RCC 7860 (cell line): Measurements from ENCODE around the gene PAQR4.

Experiments used
- DNase-seq: peaks from one replicate; pipeline ENCODE4 v3.0.0-alpha.2; 2015; ENCODE audit warnings: low spot score
- FAIRE-seq: peaks from 2 replicates; lab custom pipeline; 2012; peaks lifted over from hg19 to GRCh38; lab: Jason Lieb, UNC

The PAQR4 gene

DNA sequence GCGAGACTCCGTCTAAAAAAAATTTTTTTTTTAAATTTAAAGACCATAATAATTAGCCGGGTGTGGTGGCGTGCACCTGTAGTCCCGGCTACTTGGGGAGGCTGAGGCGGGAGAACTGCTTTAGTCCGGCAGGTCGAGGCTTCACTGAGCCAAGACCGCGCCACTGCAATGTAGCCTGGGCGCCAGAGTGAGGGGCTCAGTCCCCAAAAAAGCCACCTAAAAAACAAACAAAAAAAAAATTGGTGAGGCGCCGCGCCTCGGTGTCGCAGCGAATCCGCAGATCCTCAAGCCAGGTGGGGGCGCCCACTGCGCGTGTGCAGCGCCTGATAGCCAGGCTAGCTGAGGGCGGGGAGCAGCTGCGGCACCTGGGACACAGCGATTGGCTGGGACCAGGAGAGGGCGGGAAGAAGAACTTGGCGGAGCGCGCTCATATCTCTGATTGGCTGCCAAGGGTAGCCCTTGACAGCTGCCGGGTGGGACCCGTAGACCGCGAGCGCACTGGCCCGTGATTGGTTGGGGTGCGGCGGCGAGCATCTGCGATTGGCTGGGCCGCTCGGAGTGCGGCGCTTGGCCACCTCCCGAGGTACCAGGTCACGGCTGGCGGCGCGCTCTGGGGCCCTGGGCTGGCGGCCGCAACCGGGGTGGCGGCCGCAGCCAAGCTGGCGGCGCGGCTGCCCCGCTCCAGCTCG, 34.6 kb downstream of the PAQR4 start:
- DNase-seq (peak; percentile 98), FAIRE-seq (peak; percentile 86)

DNA sequence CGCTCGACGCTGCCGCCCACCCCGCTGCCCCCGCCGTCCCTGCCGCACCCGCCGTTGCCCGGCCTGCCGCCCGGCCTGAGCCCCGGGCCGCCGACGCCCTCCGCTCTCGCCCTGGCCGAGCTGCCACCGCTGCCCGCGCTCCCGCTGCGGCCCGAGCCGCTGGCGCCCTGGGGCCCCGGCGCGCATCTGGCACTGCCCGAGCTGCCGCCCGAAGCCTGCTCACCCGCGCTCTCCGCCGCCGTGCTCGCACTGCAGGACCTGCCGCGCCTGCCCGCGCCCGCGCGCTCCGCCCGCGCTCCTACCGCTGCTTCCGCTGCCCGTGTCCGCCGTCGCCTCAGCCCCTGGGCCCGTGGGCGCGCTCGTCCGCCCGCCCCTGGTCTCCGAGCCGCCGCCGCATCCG, 35.2 kb downstream of the PAQR4 start:
- FAIRE-seq (no peak), DNase-seq (peak; percentile 5)

DNA sequence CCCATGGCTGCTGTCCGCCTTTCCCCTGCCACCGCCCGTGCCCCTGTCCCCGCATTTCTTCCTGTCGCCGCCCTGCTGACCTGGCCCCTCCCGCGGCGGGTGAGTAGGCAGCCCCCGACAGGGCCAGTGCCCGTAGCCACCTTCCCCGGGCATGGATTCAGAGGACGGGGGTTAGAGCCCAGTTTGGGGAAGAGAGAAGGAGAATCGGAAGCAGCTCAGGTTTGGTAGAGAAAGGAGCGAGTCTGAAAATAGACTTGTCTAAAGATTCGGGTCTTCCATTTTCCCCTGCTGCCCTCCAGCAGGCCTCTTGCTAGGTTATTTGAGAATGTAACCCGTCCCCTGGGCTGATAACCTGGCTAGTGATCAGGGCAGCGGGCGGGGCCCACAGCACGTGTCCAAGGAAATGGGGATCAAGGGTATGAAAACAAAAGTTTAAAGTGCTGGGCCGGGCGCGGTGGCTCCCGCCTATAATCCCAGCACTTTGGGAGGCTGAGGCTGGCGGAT, 35.7 kb downstream of the PAQR4 start:
- FAIRE-seq = no peak
- peak; percentile 29 for DNase-seq

DNA sequence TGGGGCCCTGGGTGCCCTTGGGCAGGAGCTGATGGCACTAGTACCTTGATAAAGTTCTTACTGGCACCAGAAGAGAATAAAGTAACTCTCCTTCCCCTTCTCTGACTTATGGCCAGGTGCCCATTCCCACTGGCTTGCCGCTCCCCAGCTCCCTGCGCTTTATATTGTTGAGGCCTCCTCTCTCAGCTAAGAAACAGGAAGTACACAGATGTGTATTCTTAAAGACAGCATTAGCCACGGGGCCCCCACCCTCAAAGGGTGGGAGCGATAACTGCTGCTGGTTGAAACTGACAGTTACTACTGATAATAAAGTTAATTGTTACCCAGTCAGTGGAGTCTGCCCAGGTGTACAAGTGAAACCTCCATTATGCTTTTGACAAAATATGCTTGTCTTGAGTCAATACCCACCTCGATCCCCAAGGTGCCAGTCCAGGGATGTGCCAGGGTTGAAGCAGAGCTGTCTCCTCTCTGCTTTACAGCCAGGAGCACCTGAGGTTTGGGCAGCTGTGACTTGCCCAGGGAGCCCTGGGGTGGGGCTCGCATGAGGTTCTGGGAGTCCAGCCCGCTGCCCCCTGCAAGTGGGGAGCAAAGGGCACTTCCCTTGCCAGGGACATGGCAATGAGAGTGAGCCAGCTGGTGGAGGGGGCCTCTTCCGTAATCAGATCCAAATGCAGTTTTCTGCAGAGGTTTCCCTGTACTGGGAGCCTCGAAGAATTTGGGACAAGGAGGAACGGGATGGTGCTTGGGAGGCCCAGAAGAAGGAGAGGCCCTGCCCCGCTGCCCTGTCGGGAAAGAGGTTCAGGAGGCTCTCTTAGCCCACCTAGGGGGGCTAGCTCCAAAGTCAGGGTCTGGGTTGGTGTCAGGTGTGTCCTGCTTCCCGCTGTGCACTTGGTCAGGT, 38.2 kb downstream of the PAQR4 start:
- FAIRE-seq = no peak

DNA sequence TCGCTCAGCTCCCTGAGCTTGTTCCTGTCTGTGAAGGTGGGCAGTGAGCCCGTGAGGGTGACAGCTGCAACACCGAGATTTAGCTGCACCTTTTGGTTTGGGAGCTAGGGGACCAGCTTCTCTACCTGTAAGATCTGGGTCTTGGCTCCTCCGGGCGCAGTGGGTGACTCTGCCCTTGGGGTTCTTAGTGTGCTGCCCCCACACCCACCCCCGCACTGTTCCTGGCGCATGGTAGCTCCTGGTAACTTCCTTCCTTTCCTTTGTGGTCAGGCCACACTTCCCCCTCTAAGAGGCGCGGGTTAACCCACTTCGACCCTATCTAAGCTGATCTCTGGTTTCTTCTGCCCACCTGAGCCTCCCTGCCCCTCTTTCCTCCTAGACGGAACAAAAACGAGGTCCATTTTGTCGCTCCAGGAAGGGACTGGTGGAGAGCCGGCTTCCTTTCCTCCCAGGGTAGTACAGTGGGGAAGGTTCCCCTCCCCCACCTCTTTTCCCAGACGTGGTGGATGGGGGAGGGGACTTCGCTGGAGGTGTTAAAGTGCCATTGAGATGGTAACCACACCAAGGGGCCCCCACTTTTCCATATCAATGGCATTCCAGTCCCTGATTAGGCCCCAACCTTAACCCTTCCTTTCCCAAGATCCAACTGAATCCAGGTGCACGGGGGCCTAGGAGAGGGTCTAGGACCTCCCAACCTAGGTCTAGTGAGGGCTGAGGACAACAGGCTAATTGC, 39.0 kb downstream of the PAQR4 start:
- FAIRE-seq (no peak), DNase-seq (no peak)

More for the DNA sequence above, 38.2 kb downstream of the PAQR4 start:
- DNase-seq = no peak

DNA sequence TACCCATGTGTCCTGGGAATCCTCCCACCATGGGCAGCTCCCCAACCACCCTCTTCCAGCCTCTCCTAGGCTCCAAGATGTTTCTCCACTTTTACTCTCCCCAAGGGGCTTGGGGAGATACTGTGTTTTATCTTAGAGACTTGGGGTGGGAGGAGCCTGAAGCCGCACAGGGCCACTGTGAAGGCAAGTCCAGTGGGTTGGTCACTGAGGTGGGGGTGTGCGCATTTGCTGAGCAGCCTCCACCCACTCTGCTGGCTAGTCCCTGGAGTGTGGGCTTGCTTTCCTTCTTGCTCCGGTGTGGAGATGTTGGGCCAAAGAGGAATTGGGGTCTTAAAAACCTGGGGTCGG, 39.5 kb downstream of the PAQR4 start:
- no peak for FAIRE-seq

DNA sequence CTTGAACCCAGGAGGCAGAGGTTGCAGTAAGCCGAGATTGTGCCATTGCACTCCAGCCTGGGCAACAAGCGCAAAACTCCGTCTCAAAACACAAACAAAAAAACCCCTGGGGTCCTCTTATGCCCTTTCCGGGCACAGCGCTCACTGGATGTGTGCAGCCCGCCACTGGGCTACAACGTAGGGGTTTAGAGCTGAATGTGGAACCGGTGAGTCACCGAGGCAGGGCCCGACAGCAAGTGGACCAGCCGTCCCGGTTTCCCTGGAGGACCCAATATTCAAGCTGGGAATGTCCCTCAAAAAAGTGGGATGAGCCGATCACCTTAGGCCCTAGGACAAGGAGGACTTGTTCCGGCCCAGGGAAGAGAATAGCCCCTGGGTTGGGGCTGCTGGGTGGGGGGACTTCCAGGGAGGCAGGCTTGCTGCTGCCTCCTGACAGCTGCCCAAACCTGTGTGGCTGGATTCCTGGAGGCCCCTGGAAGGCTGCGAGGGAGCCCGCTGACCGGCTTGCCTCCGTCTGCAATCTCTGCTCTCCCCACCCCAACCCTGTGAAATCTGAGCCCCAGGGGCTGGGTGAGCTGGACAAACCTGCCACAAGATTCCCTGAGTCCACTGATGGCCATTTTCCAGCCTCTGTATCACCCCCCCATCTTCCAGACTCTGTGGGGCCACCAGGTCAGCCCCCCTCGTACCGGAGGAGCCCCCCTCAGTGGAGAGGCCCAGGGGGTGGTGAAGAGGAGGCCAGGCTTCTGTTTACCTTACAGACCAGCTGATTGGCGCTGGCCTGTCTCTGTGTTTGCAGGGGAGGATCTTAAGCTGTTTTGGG, 40.6 kb downstream of the PAQR4 start:
- FAIRE-seq (no peak), DNase-seq (no peak)

More for the DNA sequence above, 39.5 kb downstream of the PAQR4 start:
- DNase-seq = no peak

DNA sequence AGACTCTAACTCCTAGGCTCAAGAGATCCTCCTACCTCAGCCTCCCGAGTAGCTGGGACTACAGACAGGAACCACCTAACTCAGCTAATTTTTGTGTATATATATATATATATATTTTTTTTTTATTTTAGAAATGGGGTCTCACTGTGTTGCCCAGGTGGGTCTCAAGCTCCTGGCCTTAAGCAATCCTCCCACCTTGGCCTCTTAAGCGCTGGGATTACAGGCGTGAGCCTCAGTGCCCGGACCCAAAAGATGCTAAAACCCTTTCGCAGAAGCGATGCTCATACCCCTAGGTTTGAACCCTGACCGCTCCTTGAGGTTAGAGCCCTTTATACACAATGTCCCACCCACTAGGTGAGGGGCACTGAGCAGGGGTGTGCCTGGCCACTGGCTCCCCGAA, 41.4 kb downstream of the PAQR4 start:
- FAIRE-seq (no peak), DNase-seq (no peak)

DNA sequence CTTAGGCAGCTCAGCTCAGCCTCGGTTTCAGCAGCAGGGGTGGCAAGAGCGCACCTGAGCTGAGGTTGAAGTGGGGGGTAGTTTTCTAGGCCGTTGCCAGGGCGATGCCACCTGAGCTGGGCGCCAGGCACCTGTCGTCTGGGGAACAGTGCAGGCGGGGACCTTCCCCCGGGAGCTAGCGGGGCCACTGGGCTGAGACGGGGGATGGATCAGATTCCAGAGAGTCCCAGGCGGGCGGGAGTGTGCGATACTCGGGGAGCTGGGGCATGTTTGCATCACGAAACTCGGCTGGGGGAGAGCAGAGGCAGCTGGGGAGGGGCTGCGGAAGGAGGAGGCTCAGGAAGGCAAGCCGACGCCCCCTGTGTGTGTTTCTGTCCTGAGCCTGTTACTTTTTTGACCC, 43.1 kb downstream of the PAQR4 start:
- DNase-seq (no peak), FAIRE-seq (no peak)

DNA sequence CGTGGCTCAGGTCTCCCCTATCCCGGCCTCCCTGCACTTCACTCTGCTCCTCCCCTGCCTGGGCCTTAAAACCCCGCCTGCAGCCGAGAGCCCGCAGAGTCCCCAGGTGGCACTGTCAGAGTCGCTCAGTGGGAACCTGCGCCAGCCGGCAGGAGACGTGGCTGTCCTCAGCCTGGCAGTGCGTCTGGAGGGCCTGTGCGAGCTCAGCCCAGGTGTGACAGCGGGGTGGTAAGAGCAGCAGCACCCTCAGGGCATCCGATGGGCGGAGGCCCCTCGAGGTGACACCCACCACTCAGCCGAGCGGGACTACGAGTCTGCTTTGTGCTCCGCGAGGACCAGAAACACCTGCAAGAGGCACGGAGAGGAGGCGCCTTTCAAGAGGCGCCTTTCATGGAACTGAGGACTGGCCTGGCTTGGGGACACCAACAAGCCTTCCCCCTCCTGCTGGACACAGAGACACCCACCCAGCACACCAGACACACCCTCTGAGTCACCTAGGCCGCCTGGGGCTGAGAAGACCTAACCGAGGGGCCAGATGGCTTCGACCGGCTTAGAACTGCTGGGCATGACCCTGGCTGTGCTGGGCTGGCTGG, 43.8 kb downstream of the PAQR4 start, which contains the start of gene CLDN9:
CLDN9 (plus strand) TSS at position 96 of the 593 bp plus-strand sequence; CDS start at position 536, 440 bp downstream.
- DNase-seq (no peak), FAIRE-seq (no peak)

DNA sequence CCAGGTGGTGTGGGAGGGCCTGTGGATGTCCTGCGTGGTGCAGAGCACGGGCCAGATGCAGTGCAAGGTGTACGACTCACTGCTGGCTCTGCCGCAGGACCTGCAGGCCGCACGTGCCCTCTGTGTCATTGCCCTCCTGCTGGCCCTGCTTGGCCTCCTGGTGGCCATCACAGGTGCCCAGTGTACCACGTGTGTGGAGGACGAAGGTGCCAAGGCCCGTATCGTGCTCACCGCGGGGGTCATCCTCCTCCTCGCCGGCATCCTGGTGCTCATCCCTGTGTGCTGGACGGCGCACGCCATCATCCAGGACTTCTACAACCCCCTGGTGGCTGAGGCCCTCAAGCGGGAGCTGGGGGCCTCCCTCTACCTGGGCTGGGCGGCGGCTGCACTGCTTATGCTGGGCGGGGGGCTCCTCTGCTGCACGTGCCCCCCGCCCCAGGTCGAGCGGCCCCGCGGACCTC, 44.4 kb downstream of the PAQR4 start:
- DNase-seq (peak; percentile 29), FAIRE-seq (no peak)

DNA sequence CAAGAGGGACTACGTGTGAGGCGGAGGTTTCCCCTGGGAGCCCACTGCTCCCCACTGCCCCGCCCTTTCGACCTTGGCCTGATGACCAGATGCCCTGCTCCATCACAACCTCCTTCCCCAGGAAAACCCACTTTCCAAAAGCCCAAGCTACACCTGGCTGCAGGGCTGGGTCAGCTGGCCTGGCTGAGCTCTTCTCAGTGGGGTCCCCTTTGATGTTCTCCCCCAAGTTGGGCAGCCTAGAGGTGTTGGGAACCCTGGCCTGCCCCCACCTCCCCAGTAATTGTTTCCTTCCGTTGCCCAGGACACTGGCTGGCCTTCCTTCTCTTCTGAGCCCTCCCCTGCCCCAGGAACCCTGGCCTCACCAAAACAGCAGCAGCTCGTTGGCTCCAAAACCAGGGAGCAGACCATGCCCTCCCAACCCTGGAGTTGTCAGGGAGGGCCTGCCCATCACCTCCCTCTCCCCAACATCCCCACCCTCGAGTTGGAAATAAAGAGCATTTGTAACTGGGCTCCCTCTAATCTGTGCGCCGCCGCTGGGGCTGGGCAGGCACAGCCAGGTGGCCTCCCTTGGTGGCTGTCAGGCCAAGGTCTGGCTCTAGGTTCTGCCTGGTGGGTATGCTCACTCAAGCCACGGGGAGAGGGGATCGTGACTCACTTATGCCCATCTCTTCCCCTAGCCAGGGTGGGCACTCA, 45.0 kb downstream of the PAQR4 start:
- DNase-seq (no peak), FAIRE-seq (no peak)

DNA sequence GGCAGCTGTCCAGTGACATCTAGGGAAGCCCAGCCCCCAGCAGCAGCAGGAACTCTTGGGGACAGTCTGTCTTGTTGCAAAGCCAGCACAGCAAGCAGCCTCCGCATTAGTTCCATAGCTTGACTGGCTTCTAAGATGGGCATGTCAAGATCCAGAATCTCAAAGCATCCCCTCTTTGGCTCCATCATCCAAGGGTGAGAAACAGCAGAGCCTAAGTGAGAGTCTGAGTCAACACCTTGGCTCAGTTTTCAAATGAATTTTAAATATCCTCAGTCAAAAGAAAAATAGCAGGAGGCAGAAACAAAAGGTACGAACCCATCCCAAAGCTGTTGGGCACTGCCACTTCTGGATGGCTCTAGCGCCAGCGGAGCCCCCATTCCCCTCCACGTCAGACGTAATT, 45.8 kb downstream of the PAQR4 start:
- FAIRE-seq (no peak), DNase-seq (no peak)

DNA sequence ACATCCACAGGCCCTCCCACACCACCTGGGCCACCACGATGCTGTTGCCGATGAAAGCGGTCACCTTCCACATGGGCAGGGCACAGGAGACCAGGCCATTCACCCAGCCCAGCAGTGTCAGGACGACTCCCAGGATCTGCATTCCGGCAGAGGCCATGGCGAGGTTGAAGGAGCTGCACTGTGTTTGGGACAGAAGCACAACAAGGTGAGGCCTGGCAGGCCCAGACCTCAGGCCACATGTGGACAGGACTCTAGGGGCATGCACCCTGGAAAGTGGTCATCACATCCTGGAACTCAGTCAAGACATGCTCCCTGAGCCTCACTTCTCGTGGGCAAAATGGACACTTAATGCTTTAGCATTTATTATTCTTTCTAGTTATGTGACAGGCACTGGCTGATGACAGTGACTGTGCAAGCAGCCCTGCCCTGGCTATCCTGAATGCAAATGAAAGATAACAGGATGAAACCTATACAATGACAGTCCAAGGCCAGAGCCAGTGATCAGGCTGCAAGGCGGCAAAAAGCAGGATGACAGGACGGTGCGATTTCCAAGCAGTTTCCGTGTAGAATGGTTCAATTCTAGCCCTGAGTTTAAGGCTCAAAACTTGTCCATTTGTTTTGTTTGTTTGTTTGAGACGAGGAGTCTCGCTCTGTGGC, 46.8 kb downstream of the PAQR4 start:
- DNase-seq (no peak), FAIRE-seq (no peak)

DNA sequence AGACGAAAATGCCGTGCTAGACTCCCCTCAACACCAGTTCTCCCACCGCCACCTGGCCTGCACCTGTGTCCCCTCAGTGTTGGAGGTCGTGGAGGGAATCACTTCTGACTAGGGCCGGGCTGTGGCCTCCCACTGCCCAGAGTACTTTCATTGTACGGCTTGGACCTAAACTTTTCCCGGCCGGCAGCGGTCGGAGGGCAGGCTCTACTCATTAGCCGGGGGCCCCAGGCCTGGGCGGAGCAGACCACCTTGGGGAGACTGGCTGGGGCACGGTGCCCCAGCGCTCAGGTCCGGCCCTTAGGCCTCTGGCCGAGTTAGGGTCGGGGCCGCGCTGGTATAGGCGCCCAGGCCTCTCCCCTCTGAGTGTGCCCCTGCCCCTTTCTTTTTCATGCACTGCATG, 48.2 kb downstream of the PAQR4 start:
- DNase-seq (no peak), FAIRE-seq (no peak)

DNA sequence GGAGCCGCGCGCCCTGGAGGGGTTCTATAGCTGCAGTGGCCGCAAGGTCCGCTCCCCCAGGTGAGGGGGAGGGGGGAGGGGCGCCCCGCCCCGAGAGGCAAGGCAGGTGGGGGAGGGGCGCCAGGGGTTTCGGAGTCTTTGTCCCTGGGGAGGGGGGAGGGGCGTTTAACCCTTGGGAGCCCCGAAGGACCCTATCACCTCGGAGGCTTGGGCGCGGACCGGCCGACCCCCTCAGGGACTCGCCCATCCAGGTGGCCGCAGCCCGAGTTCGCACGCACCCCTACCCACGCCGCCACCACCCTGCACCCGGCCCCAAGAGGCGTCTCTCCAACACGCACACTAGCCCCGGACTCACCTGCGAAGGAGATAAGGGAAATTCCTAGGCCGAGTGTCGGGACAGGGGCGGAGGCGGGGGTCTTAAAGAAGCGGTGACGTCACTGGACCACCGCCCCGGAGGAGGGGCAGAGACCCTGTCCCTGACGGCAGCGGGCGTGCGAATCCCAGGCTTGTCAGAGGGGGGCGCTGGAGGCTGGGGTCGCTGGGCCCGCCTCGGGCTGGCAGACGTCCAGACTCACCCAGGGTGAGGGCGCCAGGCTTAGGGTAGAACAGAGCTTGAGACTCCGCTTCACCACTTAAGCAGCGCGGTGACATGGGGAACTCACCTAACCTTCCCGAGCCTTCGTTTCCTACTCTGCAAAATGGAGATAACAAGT, 48.8 kb downstream of the PAQR4 start, which contains the start of gene CLDN6:
CLDN6 (minus strand) TSS at position 390 of the 713 bp plus-strand sequence. CDS start 2,162 bp downstream, outside the sequence.
- FAIRE-seq (no peak), DNase-seq (no peak)

DNA sequence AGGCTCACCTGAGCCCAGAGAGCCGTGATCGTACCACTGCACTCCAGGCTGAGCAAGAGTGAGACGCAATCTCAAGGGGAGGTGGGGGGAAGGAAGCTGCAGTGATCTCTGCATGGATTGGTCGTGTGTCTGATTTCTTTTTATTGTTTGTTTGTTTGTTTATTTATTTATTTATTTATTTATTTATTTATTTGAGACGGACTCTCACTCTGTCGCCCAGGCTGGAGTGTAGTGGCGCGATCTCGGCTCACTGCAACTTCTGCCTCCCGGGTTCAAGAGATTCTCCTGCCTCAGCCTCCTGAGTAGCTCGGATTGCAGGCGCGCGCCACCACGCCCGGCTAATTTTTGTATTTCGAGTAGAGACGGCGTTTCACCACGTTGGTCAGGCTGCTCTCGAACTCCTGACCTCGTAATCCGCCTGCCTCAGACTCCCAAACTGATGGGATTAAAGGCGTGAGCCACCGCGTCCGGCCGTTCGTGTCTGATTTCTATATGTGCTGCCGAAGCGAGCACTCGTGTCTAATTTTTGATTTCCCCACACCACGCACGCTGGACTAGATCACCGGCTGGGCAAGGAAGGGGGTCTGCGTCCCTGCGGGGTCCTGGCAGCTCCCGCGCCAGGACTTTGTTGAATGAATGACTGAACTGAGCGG, 50.6 kb downstream of the PAQR4 start:
- FAIRE-seq = no peak
- no peak for DNase-seq

DNA sequence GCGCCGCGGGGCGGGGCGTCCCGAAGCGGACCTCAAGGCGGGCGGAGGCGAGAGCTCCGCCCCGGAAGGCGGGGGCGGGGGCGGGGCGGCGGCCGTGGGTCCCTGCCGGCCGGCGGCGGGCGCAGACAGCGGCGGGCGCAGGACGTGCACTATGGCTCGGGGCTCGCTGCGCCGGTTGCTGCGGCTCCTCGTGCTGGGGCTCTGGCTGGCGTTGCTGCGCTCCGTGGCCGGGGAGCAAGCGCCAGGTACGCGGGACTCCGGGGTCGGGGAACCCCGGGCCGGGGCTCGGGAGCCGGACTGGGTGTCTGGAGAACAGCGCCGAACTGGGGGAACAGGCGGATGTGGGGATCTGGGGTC, 51.1 kb downstream of the PAQR4 start, which contains the start of gene TNFRSF12A:
TNFRSF12A (plus strand) TSS at position 122 of the 357 bp plus-strand sequence; CDS start at position 152, 30 bp downstream.
- DNase-seq (peak; percentile 66), FAIRE-seq (no peak)
